GM12874 (cell line): ENCODE measurements around the gene WDR35.

Source experiments
- TF ChIP-seq, protein P1 (sequence below): IDR thresholded peaks from 2 replicates; pipeline ENCODE4 v1.5.1; 2011; ENCODE audit warnings: low read depth, mild to moderate bottlenecking, control low read depth, low read length, moderate library complexity; ENCODE audit not compliant: insufficient read depth

The WDR35 gene

DNA sequence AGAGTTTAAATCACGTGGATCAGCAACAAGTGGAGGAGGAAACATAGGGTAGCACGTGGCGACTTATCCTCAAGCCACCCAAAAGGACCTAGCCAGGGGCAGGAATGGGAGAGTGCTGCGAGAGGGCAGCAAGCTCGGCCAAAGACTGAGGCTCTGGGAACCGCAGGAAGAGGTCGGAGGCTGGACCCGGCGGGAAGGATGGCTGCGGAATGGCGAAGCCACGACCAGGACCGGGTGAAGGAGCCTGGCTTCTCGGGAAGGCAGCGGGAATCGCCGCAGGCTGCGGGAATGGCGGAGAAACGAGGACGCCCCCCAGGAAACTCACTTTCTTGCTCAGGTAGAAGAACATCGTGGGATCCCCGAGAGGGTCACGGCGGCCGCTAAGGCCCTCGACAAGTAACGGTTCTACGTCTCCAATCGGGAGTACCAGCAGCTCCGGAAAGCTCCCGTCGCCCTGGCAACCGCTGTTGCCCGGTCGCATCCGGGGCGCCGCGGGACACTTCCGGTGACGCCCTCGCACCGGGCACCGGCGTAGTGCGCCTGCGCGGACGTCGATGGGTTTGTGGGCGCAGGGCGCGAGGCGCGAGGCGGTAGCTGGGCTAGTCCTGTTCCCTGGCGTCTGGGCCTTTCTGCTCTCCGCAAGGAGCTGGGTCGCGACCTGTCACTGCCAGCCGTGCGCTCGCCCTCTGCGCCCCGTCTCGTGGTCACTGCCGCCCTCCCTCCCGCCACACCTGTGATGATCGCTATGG lies at the start of gene WDR35:
Gene WDR35, minus strand, starts transcription at position 439 of the 749 bp plus-strand sequence. Its CDS starts 90 bp downstream, at position 349.
- TF ChIP-seq, protein P1, sequence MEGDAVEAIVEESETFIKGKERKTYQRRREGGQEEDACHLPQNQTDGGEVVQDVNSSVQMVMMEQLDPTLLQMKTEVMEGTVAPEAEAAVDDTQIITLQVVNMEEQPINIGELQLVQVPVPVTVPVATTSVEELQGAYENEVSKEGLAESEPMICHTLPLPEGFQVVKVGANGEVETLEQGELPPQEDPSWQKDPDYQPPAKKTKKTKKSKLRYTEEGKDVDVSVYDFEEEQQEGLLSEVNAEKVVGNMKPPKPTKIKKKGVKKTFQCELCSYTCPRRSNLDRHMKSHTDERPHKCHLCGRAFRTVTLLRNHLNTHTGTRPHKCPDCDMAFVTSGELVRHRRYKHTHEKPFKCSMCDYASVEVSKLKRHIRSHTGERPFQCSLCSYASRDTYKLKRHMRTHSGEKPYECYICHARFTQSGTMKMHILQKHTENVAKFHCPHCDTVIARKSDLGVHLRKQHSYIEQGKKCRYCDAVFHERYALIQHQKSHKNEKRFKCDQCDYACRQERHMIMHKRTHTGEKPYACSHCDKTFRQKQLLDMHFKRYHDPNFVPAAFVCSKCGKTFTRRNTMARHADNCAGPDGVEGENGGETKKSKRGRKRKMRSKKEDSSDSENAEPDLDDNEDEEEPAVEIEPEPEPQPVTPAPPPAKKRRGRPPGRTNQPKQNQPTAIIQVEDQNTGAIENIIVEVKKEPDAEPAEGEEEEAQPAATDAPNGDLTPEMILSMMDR, result no peak

DNA sequence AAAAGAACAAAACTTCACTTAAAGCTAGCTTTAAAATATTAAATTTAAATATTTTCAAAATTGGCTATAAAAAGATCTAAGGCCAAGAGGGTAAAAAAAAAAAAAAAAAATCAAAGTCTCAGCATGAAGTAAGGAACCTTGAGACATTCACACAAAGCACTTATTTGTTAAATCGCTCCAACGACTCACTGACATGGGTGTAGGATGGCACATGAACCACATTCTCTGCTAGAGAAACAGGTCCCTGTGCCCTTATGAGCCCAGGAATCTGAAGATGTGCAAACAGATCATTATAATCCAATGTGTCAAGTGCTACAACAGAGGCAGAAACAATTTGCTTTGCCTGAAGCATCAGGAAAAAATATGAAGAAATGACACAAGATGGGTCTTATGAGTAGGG lies 47.8 kb upstream of the WDR35 start:
- TF ChIP-seq, protein P1, result no peak

DNA sequence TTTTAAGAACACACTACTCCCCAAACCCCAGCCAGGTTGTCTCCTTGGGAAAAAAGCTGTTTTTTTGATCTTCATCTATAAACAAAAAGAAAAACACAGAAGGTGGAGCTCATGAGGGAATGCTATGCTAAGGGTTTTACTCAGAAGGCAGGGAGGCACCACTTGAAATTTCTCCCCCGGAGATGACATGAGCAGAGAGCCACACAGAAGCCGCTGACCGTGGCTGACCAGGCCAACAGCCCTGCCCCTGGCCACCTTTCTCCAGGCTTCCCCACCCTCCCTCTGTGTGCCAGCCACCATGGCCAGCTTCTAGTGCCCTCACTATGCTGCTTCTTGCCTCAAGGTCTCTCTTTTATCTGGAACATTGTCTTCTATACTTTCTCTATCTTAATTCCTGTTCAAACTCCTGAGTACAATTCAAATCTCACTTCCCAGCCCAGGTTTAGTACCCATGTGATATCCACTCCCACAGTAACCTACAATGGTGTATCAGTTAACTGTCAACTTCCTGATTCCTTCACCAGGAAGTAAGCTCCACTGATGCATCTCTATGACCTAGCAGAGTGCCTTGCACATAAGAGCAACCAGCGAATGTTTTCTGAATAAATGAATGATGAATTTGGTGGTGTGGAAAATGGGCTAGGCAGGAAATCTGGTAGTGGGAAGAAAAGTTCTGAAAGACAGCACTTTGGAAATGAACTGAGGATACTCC lies 46.2 kb upstream of the WDR35 start:
- TF ChIP-seq, protein P1, result no peak

DNA sequence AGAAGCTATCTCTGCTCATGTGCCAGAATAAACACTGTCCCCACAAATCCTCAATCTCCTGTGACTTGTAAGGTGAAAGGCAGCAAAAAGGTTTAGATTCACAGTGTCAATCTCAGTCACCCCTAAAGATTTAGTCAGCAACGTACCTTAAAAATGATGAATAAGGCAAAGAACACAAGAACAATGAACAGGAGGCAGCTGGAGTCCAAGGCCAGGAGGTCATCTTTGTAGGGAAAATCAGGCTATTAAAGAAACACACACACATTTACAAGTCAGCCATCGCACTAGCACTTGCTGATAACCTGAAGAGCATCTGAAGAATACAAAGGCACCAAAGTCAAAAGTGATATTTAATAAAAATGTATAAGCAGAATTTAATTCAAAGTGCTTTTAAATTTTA lies 44.9 kb upstream of the WDR35 start:
- TF ChIP-seq, protein P1, result no peak

DNA sequence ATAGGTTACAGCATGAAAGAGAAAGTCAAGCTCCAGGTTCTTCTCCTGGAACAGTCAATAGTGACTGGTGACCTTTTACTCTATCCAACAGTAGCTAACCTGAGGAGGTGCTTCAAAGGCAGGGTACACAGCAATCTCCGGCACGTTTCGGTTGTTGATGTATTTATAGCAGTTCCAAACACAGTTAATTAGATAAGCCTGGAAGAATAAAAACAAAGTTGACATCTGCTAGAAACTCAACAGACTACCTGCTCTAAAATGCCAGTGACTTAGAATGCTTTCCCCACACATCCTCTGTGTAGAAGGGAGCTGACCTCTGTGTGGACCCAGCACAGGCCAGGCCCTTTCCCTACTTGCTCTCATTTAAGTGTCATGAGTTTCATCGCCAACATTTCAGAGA lies 44.3 kb upstream of the WDR35 start:
- TF ChIP-seq, protein P1, result no peak

DNA sequence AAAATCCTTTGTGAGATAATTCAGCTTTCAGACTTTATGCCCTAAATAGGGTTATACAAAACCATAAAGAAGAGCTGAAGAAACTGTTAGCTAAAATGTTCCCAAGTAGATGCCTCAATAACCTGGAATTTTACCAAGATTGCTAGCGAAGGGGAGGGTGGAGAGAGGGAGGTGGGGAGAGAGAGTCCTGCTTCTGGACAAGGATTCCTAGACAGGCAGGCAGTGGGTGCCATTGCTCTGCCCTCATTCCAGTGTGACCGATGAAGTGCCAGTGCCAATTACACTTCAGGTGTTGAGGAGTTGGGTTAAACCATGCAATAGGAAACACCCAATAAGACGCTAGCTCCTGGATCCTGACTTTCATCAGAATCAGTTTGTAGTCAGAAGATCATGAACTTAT lies 43.4 kb upstream of the WDR35 start:
- TF ChIP-seq, protein P1, result no peak

DNA sequence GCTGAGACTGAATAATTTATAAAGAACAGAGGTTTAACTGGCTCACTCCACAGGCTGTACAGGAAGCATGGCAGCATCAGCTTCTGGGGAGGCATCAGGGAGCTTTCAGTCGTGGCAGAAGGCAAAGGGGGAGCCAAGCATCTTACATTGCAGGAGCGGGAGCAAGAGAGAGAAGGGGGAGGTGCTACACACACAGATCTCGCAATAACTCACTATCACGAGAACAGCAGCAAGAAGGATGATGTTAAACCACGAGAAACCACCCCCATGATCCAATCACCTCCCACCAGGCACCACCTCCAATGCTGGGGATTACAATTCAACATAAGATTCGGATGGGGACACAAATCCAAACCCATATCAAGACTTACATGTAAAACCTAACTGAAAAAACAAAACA lies 40.3 kb upstream of the WDR35 start:
- TF ChIP-seq, protein P1, result no peak
